GM21717 (cell line): ENCODE measurements around the gene OPA3.
A peak's percentile ranks its signal among the peaks of the same experiment; 100 is the strongest.

ENCODE experiments used
- ATAC-seq: cut with Tn5 transposase; IDR thresholded peaks from one replicate; pipeline ENCODE4 v1.9.1; 2021; ENCODE audit warnings: mild to moderate bottlenecking, moderate library complexity; ENCODE audit not compliant: unreplicated experiment

The OPA3 gene

DNA sequence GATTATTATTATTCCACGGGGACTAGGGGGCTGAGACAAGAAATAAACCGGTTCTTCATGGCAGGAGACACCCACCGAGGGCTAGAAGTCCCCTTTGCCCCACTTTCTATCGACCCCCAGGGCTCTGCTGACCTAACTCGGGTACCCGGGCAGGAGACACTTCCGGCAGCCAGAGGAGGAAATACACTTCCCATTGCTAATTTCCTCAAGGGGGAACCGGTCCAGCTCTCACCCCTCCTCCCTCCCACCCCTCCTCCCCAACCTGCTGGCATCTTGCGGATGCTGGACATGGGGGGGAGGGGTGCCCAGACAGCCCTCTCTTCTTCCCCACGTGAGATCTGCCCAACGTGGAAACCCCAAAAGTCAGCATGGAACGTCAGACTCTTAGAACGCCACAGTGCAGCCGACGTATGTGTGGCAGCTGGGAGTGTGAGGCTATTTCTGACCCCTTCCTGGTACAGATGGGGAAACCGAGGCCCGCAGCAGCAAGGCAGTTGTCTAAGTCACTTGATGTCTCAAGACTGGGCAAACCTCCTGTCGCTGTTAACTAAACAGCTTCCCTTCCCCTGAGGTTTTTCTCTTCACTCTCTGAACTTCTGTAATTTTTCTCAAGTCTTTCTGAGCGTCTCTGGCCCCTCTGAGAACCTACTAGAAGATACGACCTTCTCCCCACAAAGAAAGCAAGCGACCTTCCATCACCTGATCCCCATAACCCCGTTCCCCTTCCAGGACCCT lies 13.8 kb upstream of the OPA3 start:
- ATAC-seq = no peak

DNA sequence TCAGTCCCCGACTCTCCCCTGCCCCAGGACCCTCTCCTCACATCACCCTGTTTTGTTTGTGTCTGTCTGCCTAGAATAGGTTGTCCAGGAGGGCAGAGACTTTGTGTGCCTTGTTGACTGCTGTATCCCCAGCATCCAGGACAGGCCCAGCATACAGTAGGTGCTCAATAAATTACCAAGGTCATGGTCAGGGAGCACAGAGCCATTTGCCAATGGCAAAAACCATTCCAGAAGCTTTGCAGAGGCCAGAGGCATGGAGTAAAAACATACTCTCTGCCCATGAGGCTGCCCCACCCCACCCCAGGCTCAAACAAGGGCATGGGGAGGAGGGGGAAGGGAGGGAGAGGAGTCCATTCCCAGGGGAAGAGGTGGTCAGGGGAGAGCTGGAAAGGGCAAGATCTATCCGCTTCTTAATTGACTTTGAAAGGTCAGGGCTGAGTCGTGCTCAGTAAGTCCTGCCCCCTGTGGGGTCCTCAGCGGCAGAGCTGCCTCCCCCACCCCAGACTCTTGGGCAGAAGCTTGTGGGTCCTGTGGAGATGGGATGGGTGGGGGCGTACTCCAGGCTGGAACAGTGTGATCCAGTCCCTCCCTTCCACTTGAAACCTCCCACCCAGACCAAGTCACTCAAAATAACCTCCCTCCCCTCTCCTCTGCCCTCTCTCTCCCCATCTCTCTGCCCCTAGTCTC lies 13.0 kb upstream of the OPA3 start:
- no peak for ATAC-seq

DNA sequence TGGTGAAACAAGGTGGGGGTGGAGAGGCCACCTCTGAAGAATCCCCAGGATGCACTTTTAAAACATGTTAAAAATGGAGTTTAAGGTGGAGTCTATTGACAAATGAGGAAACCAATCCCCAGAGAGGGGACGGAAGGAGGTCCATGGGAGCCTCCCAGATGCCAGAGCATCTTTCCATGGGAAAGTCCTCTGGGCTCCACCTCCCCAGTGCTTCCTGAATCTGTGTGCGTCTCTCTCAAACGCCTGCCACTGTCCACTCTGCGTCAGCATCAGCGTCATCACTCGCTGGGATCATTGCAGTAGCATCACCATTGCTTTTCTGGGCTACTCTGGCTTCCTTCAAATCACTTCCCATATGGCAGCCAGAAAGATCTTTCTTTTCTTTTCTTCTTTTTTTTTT lies 11.2 kb upstream of the OPA3 start:
- ATAC-seq = no peak

DNA sequence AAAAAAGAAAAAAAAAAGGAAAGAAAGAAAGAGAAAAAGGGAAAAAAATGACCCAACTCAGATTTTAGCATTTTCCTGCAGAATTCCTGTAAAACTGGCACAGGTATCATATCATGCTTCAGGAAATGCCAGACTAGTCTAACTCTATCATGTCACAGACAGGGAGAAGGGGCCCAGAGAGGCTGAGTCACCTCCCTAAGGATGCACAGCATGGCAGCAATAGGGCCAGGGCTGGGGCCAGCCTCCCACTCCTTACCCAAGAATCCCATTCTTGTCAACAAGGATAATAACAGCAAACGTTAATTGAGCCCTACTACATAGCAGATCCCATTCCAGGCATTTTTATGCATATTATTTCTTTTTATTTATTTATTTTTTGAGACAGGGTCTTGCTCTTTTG lies 8.9 kb upstream of the OPA3 start:
- no peak for ATAC-seq

DNA sequence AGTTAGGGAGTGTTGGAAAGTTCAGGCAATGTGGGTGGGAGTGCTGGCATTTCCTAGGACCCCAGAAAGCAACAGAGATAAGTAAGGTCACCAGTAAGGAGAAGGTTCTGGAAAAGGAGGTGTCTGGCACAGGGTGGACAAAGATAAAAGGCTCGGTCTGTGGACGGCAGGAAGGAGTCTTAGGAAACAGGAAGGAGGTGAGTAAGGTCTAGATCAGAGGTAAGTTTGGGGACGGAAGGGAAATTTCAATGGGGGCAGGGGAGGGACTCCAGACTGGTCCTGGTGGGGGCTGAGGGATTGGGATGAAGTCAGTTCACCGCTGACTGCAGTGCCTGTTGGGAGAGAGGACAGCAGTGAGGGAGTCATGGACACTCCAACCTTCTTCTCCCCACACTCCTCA lies 7.8 kb upstream of the OPA3 start:
- ATAC-seq = no peak

DNA sequence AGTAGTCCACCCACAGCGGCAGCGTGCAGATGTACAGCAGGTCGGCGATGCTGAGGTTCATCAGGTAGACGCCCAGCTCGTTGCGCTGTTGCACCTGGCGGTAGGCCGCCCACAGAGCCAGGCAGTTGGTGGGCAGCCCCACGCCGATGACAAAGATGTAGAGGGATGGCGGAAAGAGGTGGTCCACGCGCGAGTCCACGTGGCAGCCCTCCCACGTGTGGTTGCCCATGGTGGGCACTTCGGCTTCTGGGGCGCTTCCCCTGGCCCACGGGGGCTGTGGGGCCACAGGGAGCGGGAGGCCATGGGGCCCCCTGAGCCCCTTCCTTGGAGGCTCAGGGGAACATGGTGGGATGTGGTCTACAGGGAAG lies 7.0 kb upstream of the OPA3 start:
- ATAC-seq = no peak

DNA sequence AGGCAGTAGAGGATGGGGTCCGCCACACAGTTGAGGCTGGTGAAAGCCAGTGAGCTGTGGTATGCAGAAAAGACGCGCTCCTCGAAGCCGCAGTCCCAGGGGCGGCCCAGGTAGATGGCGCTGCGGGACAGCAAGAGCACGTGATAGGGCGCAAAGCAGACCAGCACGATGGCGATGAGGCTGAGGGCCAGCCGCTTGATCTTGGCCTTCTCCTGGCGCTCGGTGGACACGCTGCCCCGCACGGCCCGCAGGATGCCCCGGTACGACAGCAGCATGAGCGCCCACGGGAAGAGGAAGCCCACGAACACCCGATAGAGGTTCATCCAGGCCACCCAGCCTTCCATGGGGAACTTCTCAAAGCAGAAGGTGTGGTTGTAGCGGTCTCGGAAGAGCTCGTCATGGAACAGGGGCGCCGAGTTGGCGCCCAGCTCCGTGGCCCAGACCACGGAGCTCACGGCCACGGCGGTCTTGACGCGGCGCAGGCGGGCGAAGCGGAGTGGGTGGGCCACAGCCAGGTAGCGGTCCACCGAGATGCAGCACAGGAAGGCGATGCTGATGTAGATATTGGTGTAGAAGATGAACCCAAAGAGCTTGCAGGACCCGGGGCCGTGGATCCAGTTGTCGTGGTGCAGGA lies 6.5 kb upstream of the OPA3 start:
- no peak for ATAC-seq

DNA sequence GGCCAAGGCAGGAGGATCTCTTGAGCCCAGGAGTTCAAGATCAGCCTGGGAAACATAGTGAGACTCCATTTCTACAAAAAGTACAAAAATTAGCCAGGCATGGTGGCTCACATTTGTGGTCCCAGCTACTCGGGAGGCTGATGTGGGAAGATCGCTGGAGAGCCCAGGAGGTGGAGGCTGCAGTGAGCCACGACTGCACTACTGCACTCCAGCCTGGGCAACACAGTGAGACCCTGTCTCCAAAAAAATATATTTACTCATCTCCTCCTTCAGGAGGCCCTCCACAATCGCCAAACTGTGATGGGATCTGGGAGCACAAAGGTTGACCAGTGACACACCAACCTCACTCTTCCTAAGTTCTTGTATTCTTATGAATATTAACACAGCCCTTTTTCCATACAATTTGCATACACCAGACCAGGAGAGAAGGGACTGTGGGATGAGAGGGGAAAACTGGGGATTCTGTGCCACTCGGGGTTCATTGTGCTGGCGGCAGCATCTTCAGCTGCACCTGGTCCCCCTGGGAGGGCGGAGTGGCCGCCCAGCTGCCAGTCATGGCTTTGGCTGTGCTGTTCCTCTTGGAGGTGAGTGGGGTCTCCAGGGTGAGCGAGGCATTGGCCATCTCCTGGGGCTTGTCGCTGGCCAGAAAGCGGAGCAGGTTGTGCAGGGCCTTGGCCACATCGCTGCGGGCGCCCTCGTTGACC lies 5.8 kb upstream of the OPA3 start:
- ATAC-seq = no peak

DNA sequence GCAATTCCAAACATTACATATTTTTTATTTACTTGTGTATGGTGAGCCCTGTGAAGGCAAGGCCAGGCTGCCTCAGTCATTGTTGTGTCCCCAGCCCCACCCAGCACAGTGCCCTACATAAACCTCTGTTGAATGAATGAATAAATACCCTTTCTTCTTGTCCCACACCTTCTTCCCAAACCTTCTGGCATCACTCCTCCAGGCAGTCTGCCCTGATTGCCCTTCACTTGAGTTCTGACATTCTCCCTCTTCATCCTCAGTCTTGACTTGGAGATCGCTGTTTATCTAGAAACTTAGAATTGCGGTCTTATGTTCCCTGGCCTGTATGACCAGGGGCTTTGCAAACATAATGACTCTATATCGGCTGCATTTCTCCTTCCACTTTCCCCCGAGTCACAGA lies 5.2 kb upstream of the OPA3 start:
- no peak for ATAC-seq

DNA sequence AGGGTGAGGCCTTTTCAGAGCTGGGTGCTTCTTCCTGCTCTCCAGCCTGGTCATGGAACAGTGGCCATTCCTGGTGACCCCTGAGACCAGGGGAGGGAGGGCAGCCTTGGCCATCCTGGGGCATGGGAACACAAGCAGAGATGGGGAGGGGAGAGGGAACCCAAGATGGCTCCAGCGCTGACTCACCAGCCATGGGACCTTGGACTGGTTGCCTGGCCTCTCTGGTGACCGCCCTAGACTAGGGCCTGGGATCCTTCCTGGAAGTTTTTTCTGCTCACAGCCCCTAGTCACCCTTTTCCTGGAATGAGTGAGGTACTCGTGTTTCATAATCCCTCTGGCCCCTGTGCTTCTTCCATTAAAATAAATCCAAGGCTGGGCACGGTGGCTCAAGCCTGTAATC lies 3.3 kb upstream of the OPA3 start:
- ATAC-seq = no peak

DNA sequence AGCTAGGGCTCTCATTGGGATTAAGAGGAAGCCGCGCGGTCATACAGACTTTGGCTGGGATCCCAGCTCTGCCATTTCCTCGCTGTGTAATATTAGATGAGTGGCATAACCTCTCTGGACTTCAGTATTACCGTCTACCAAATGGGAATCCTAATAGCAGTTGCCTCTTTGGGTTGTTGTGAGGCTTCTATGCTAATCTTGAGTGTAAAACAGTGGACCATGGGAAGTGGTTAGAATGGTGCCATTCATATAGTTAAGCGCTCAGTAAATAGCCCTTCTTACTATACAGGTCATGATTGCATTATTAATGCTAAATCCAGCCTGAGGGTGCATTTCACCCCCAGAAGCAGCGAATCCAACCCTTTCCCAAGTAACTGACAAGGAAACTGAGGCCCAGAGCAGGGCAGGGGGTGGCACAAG lies 566 bp upstream of the OPA3 start:
- peak; percentile 6 for ATAC-seq

DNA sequence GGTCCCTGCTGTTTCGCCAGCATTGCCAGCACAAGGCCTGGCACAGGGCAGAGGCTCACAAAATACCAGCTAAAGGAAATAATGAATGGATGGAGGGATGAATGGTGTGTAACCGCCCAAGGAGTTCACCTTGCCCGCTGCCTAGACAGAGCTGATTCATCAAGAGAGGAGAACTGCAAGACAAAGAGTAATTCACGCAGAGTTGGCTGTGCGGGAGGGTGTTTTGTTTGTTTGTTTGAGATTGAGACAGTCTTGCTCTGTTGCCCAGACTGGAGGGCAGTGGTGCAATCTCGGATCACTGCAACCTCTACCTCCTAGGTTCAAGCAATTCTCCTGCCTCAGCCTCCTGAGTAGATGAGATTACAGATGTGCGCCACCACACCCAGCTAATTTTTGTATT lies 3.0 kb downstream of the OPA3 start:
- ATAC-seq = no peak

DNA sequence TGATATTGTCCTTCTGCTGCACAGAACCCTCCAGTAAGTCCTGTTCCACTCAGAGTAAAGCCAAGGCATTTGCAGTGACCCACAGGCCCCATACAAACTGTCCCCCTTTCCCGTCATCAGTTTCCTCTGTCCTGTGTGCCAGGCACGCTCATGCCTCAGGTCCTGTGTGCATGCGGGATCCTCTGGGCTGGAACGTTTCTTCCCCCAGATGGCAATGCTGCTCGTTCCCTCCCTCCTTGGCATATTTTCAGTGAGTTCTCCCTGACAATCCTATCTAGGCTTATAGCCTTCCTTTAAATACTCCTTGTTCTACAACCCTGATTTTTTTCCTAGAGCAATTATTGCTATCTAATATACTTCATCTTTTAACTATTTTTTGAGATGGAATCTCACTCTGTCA lies 5.7 kb downstream of the OPA3 start:
- ATAC-seq = no peak

DNA sequence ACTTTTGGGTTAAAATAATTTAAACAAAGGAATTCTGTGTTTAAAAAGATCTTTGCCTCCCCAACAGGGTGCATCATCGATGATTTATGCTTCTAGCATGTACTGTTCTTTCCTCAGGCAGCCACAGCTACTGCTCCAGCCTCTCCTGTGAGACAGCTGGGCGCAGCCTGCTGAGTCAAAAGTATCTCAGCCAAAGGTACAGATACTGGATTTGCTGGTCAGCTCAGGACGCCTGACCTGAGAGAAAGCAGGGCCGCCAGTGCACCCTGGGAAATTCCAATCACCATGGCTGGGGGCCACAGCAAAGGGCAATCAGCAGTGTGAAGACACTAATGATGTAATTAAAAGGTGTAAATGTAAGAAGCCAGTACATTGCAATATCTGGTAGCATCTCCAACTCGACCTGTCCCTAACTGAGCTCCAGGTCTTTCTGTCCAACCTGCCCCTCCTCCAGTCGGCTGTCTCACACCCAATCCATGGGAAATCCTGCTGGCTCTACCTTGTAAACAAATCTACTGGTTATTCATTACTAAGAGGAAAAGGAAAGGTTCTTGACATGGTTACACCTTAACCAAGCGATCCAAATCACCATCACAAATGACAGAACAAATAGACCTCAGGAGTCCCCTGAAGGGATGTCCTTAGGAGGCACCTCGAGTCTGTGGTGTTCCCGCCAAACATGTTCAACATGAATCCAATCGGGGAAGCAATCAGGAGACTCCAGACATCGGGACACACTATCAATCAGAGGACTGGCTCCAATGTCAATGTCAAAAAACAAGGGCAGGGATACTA lies 7.3 kb downstream of the OPA3 start:
- no peak for ATAC-seq

DNA sequence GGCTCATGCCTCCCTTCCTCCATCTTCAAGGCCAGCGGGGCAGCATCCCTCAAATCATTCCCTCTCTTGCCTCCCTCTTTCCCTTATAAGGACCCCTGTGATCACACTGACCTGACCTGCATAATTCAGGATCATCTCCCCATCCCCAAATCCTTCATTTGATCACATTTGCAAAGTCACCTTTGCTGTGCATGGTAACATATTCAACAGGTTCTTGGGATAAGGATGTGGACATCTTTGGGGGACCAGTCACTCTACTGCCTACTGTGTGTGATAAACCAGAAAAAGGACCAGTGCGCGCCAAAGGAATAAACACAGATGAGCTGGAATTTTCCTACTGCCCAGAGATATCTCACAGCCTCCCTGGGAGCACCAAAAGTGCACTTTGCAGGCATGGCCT lies 7.9 kb downstream of the OPA3 start:
- ATAC-seq = no peak

DNA sequence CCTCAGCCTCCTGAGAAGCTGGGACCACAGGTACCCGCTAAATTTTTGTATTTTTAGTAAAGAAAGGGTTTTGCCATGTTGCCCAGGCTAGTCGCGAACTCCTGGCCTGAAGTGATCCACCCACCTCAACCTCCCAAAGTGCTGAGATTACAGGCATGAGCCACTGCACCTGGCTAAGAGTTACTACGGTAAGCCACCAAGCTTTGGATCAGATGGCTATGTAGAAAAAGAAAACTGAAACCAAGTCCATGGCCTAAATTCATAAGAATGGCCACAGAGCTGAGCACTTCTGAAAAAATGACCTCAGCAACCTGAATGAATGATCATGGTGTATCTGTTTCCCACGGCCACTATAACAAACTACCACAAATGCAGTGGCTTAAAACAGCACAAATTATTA lies 9.4 kb downstream of the OPA3 start:
- ATAC-seq = no peak

DNA sequence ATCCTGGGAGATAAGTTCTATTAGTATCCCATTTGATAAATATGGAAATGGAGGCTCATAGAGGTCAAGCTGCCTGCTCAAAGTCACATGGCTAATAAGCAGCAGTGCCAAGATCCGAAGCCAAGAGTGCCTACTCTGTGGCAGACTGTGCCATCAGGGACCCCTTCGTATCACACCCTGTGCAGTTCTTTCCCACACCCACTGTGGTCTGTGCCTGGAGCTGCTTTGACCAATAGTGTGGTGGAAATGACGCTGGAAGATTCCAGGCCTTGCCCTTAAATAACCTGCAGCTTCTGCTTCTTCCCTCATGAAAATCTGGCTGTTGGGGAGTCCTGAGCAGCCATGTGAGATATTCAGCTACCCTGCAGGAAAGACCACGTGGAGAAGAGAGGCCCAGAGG lies 10.1 kb downstream of the OPA3 start:
- ATAC-seq = no peak

DNA sequence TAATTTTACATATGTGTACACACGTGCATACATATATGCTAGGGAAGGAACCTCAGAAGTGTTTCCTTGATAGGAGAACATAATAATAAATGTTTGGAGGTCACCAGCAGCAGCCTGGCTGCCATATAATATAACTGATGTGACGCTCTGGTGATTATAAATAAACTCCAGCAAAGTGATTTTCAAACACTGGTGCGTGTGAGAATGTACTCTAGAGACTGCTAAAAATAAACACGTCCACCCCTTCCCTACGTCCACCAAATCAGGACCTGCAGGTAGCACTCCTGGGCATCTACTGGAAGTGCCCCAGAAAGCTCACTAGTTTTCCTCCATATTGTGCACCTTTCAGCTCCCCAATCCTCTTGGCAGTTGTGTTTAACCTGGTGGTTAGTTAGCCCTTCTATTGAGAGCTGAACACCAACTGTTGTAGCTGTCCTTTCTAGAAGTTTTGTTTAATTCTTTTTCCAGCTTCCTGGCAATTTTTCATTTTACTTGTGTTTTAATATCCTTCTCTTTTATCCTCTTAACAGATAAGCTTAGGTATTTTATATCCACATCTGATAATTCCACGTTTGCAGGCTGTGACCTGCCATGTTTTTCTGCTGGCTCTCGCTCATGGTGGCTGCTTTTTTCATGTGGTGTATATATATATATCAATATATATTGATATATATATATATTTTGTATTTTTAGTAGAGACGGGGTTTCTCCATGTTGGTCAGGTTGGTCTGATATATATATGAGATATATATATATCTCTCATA lies 13.0 kb downstream of the OPA3 start:
- ATAC-seq = no peak

DNA sequence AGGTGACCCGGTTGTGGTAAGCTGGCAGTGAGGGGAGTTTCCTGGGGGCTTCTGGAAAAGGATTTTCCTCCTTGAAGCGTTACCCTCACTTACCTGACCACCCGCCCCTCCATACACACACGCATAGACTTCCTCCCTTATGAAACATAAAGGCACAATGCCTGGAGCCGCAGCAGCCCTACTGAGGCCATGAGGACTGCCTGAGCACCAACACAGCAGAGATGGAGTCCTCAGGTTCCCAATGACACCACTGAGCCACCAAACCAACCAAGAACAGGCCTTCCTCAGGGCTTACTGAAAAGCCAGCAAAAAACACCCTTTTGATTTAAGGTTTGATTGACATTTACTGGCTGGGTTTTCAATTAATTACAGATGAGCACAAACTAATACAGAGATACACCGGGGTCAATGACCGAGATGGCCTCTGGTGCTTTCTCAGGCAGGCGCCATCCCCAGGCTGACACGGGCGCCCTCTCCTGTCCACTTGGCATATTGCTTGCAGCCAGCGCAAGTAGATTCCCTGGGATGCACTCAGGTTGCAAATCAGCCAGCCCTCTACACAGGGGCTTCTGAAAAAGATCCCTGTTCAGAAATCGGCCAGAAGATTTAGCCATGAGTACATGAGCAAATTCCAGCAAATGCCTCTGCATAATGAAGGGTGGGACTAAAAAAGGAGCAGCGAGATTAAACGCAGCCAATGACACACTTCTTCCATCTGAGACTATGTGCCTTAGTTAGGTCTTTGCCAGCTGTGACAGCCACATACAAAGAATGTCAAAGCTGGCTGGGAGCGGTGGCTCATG lies 14.8 kb downstream of the OPA3 start:
- ATAC-seq = no peak
